Globus pallidus (tissue), 1 donor: ENCODE measurements around the gene MPST.
"Not testable (repeated sequence)": the region's sequence is repeated elsewhere in the genome, so short reads cannot be mapped to it uniquely, and the experiment has no call there.

ENCODE experiments used
- DNase-seq: peaks from one replicate; pipeline ENCODE4 v3.0.0-alpha.2; 2015; ENCODE audit warnings: low spot score

Gene MPST

GRCh38 chr22:37019309-37020191 lies at the start of gene MPST, which contains the start of gene TST:
Gene MPST, plus strand, starts transcription at chr22:37019742. Its CDS starts 95 bp downstream, at chr22:37019837.
Gene TST, minus strand, starts transcription at chr22:37019447. Its CDS starts 715 bp downstream, at chr22:37018732.
- peak; percentile 86 for DNase-seq

GRCh38 chr22:36971341-36972125 lies 48.0 kb upstream of the MPST start:
- DNase-seq, result no peak

- no peak for DNase-seq
These were observed 42.9 kb upstream of the MPST start for GRCh38 chr22:36976606-36977005.

GRCh38 chr22:36977401-36977861 lies 42.1 kb upstream of the MPST start:
- DNase-seq, result peak; percentile 29

GRCh38 chr22:36977947-36978660 lies 41.4 kb upstream of the MPST start:
- peak; percentile 86 for DNase-seq

GRCh38 chr22:36979016-36979910 lies 40.3 kb upstream of the MPST start:
- no peak for DNase-seq

- no peak for DNase-seq
These were observed 38.2 kb upstream of the MPST start for GRCh38 chr22:36981247-36981775.

- no peak for DNase-seq
These were observed 37.4 kb upstream of the MPST start for GRCh38 chr22:36982136-36982535.

GRCh38 chr22:36985211-36985889 lies 34.2 kb upstream of the MPST start:
- no peak for DNase-seq

- no peak for DNase-seq
These were observed 33.2 kb upstream of the MPST start for GRCh38 chr22:36986242-36986821.

GRCh38 chr22:36988075-36988832 lies 31.3 kb upstream of the MPST start:
- no peak for DNase-seq

- not testable (repeated sequence) for DNase-seq
These were observed 30.5 kb upstream of the MPST start for GRCh38 chr22:36989012-36989411.

- DNase-seq, result no peak
These were observed 29.1 kb upstream of the MPST start for GRCh38 chr22:36990457-36990856.

- no peak for DNase-seq
These were observed 28.3 kb upstream of the MPST start for GRCh38 chr22:36991206-36991605.

- DNase-seq, result no peak
These were observed 21.8 kb upstream of the MPST start for GRCh38 chr22:36997746-36998145.

GRCh38 chr22:36998620-36999351 lies 20.8 kb upstream of the MPST start:
- no peak for DNase-seq

- no peak for DNase-seq
These were observed 20.1 kb upstream of the MPST start for GRCh38 chr22:36999463-36999862.
